ENCODE results near the gene ZNF574. TPM values are rescaled to one million over a fixed set of nuclear protein-coding genes. Genes with fewer than 3 reads are reported as not detected.

The ZNF574 gene
- total and polyA plus RNA-seq, 12 donors = 2.7 to 16.9 (median 11.4) TPM

GRCh38 chr19:42054205-42054604 lies 21.8 kb upstream of the ZNF574 start:
- intact Hi-C loops (cut with DNase I) = no loop called here
- no peak for TF ChIP-seq CTCF (IDR thresholded peaks at IDR 0.05)
- no peak for TF ChIP-seq POLR2A (IDR thresholded peaks at IDR 0.05)
- Histone ChIP-seq H3K27ac (no peak overlapping the region), H3K27me3 (no peaks in the 10 kb centered on the region), H3K4me3 (no peak overlapping the region), H3K36me3 (replicated peaks in 1 of 2) (no peaks in the 10 kb centered on the region), H3K4me1 (replicated peaks in 1 of 2) (peaks cover 0 to 1% of the 10 kb centered on the region in 2 donors), H3K9me3 (replicated peaks in 1 of 3) (no peaks in the 10 kb centered on the region)
- 87 to 90% (median 88%) methylated on average over 17 to 18 of the region's 18 CpGs for WGBS, 4 donors
- no peak for DNase-seq

GRCh38 chr19:42057846-42058245 lies 18.1 kb upstream of the ZNF574 start:
- no peak overlapping the region for H3K4me3 ChIP-seq
- no peak for DNase-seq
- no peaks in the 10 kb centered on the region for H3K9me3 ChIP-seq (replicated peaks in 1 of 3)
- intact Hi-C loops (cut with DNase I) = no loop called here
- no peak for TF ChIP-seq POLR2A (IDR thresholded peaks at IDR 0.05)
- no peak for TF ChIP-seq CTCF (IDR thresholded peaks at IDR 0.05)
- H3K27me3 ChIP-seq = no peaks in the 10 kb centered on the region
- 70 to 80% (median 78%) methylated on average over 7 of the region's 7 CpGs for WGBS, 4 donors
- no peak overlapping the region for H3K27ac ChIP-seq
- H3K4me1 ChIP-seq (replicated peaks in 1 of 2) = no peaks in the 10 kb centered on the region
- H3K36me3 ChIP-seq (replicated peaks in 1 of 2) = no peaks in the 10 kb centered on the region

GRCh38 chr19:42059196-42059595 lies 16.8 kb upstream of the ZNF574 start:
- intact Hi-C loops (cut with DNase I) = no loop called here
- DNase-seq = no peak
- no peak for TF ChIP-seq CTCF (IDR thresholded peaks at IDR 0.05)
- no peak for TF ChIP-seq POLR2A (IDR thresholded peaks at IDR 0.05)
- Histone ChIP-seq H3K4me1 (replicated peaks in 1 of 2) (no peaks in the 10 kb centered on the region), H3K27ac (no peak overlapping the region), H3K27me3 (no peaks in the 10 kb centered on the region), H3K9me3 (replicated peaks in 1 of 3) (no peaks in the 10 kb centered on the region), H3K36me3 (replicated peaks in 1 of 2) (no peaks in the 10 kb centered on the region), H3K4me3 (no peak overlapping the region)
- 87 to 93% (median 90%) methylated on average over 7 to 13 of the region's 13 CpGs for WGBS, 4 donors

- Histone ChIP-seq H3K4me3 (no peak overlapping the region), H3K4me1 (replicated peaks in 1 of 2) (no peaks in the 10 kb centered on the region), H3K27ac (no peak overlapping the region), H3K9me3 (replicated peaks in 1 of 3) (no peaks in the 10 kb centered on the region), H3K36me3 (replicated peaks in 1 of 2) (no peaks in the 10 kb centered on the region), H3K27me3 (no peaks in the 10 kb centered on the region)
- TF ChIP-seq POLR2A (IDR thresholded peaks at IDR 0.05) = no peak
- no peak for TF ChIP-seq CTCF (IDR thresholded peaks at IDR 0.05)
- intact Hi-C loops (cut with DNase I) = no loop called here
- 87 to 96% (median 92%) methylated on average over 3 of the region's 3 CpGs for WGBS, 4 donors
- no peak for DNase-seq
These were observed 15.8 kb upstream of the ZNF574 start for GRCh38 chr19:42060117-42060516.

Data from adrenal gland (tissue), 12 donors.